Tibial nerve (tissue), 4 donors: ENCODE data around the gene ULK1.
"Not testable (repeated sequence)": the region's sequence is repeated elsewhere in the genome, so short reads cannot be mapped to it uniquely, and the experiment has no call there.

ENCODE experiments used
- EP300 ChIP-seq, 2 donors: sonication (generic); formaldehyde crosslinking; IDR thresholded peaks; one replicate each; pipeline ENCODE4 v1.6.1; 2017; ENCODE audit warnings: antibody characterized with exemption in 2 of 2, mild to moderate bottlenecking in 1 of 2
- TF ChIP-seq, protein P1 (sequence below), 5 experiments: fragments of 200-600 bp in 3 of 5; fragments of 450-650 bp in 2 of 5; sonication (generic) in 3 of 5; IDR thresholded peaks; one replicate each; pipeline ENCODE4 v1.5.1; 2016 to 2019; ENCODE audit warnings: antibody characterized with exemption in 5 of 5, mild to moderate bottlenecking in 3 of 5, moderate library complexity in 2 of 5

GRCh38 chr12:131961328-131961727 is 66.9 kb downstream of the ULK1 start:
- TF ChIP-seq, protein P1, sequence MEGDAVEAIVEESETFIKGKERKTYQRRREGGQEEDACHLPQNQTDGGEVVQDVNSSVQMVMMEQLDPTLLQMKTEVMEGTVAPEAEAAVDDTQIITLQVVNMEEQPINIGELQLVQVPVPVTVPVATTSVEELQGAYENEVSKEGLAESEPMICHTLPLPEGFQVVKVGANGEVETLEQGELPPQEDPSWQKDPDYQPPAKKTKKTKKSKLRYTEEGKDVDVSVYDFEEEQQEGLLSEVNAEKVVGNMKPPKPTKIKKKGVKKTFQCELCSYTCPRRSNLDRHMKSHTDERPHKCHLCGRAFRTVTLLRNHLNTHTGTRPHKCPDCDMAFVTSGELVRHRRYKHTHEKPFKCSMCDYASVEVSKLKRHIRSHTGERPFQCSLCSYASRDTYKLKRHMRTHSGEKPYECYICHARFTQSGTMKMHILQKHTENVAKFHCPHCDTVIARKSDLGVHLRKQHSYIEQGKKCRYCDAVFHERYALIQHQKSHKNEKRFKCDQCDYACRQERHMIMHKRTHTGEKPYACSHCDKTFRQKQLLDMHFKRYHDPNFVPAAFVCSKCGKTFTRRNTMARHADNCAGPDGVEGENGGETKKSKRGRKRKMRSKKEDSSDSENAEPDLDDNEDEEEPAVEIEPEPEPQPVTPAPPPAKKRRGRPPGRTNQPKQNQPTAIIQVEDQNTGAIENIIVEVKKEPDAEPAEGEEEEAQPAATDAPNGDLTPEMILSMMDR (IDR thresholded peaks at IDR 0.05), result not testable (repeated sequence)
- not testable (repeated sequence) for TF ChIP-seq EP300 (IDR thresholded peaks at IDR 0.05)
